ENCODE results near the gene SEPTIN8. TPM values are rescaled to one million over a fixed set of nuclear protein-coding genes. Genes with fewer than 3 reads are reported as not detected.

The SEPTIN8 gene
- total RNA-seq, 2 experiments from 2014 or later, result 10.6 to 15.5 TPM

DNA sequence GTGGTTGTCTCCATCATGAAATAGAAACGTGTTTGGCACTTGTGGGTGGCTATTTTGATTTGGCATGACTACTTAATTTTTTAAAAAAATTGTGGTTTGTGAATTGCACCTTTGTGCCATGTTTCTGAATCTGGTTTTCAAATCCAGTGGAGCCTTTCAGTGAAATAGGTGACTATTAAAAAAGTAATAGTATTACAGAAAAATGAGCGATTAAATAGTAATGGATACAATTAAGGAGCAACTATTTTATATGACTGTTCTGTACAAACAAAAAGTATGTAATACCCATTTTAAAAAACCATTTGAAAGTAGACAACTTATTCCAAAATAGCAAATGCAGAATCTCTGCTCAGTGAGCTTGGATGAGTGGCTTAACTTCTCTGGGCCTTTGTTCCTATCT lies 39.0 kb upstream of the SEPTIN8 start:
- CTCF ChIA-PET (ENCODE audit: unreplicated experiment), result no interaction called here

DNA sequence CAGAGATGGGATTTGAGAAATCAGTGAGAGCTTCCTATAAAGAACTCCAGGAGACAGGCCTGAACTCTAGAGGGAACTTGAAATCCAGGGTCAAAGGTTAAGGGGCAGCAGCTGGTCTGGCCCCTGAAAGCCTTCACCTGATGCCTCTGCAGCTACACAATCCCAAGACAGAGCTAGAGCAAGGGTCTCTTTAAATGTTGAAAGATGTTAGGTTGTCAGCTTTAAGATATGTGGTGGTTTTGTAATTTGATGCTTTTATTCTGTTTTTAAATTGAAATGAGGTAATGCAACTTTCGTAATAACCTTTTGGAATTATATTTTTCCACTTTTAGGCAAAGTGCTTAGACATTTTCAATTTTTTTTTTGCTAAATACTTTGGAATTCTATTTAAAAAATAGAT lies 38.4 kb upstream of the SEPTIN8 start:
- no peak overlapping the region for H3K27ac ChIP-seq (ENCODE audit: low read depth, low read length, poor library complexity, severe bottlenecking)
- BruUV-seq (replicated peaks), result no TSS peak
- H4K20me1 ChIP-seq (ENCODE audit: insufficient read depth, low read length), result peaks cover 5% of the 10 kb centered on the region; the same call in 1 of the 2 replicates
- H3K36me3 ChIP-seq (ENCODE audit: insufficient read depth, low read length), result no peaks in the 10 kb centered on the region
- H3K79me2 ChIP-seq (ENCODE audit: insufficient read depth, low read depth, low read length), result no peaks in the 10 kb centered on the region
- H3K4me1 ChIP-seq (ENCODE audit: insufficient read depth, low read length, poor library complexity, severe bottlenecking), result no peaks in the 10 kb centered on the region
- H2AFZ ChIP-seq (ENCODE audit: low read length), result no peak overlapping the region
- TF ChIP-seq EZH2phosphoT487 (IDR thresholded peaks at IDR 0.05; ENCODE audit: borderline replicate concordance, low read depth, low read length), result no peak
- TF ChIP-seq, protein P1, sequence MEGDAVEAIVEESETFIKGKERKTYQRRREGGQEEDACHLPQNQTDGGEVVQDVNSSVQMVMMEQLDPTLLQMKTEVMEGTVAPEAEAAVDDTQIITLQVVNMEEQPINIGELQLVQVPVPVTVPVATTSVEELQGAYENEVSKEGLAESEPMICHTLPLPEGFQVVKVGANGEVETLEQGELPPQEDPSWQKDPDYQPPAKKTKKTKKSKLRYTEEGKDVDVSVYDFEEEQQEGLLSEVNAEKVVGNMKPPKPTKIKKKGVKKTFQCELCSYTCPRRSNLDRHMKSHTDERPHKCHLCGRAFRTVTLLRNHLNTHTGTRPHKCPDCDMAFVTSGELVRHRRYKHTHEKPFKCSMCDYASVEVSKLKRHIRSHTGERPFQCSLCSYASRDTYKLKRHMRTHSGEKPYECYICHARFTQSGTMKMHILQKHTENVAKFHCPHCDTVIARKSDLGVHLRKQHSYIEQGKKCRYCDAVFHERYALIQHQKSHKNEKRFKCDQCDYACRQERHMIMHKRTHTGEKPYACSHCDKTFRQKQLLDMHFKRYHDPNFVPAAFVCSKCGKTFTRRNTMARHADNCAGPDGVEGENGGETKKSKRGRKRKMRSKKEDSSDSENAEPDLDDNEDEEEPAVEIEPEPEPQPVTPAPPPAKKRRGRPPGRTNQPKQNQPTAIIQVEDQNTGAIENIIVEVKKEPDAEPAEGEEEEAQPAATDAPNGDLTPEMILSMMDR (conservative IDR thresholded peaks at IDR 0.05; ENCODE audit: low read length), result no peak
- no peak overlapping the region for H3K4me3 ChIP-seq (ENCODE audit: low read depth, low read length, poor library complexity, severe bottlenecking)
- H3K9me3 ChIP-seq (ENCODE audit: low read length), result no peaks in the 10 kb centered on the region
- no peak for DNase-seq (ENCODE audit: low spot score)
- ChIA-PET POLR2A (interaction anchor here (0.6 to 0.9 kb wide), 2 partner anchors 13 to 161 kb away, joined by 3 read pairs; no protein-coding TSS in a partner anchor), CTCF (ENCODE audit: unreplicated experiment) (no interaction called here)
- no peaks in the 10 kb centered on the region for H3K9me2 ChIP-seq (ENCODE audit: insufficient read depth, low read length)
- intact Hi-C loops (cut with micrococcal nuclease; ENCODE audit: unreplicated experiment), result no loop called here
- no peak overlapping the region for H3K4me2 ChIP-seq (ENCODE audit: low read length)

More for the DNA sequence above, 39.0 kb upstream of the SEPTIN8 start:
- DNase-seq (ENCODE audit: low spot score), result no peak
- no peak overlapping the region for H3K4me3 ChIP-seq (ENCODE audit: low read depth, low read length, poor library complexity, severe bottlenecking)
- POLR2A ChIA-PET, result interaction anchor here (0.9 kb wide), 1 partner anchor 14 kb away, joined by 3 read pairs; no protein-coding TSS in a partner anchor
- H4K20me1 ChIP-seq (ENCODE audit: insufficient read depth, low read length), result peaks cover 5% of the 10 kb centered on the region; the same call in 1 of the 2 replicates
- H2AFZ ChIP-seq (ENCODE audit: low read length), result no peak overlapping the region
- no peaks in the 10 kb centered on the region for H3K36me3 ChIP-seq (ENCODE audit: insufficient read depth, low read length)
- no peaks in the 10 kb centered on the region for H3K79me2 ChIP-seq (ENCODE audit: insufficient read depth, low read depth, low read length)
- H3K27ac ChIP-seq (ENCODE audit: low read depth, low read length, poor library complexity, severe bottlenecking), result no peak overlapping the region
- H3K9me3 ChIP-seq (ENCODE audit: low read length), result no peaks in the 10 kb centered on the region
- H3K9me2 ChIP-seq (ENCODE audit: insufficient read depth, low read length), result no peaks in the 10 kb centered on the region
- no TSS peak for BruUV-seq (replicated peaks)
- H3K4me2 ChIP-seq (ENCODE audit: low read length), result no peak overlapping the region
- intact Hi-C loops (cut with micrococcal nuclease; ENCODE audit: unreplicated experiment), result loop anchor here (1.0 kb wide), 1 partner anchor 431 kb away; no protein-coding TSS in a partner anchor
- H3K4me1 ChIP-seq (ENCODE audit: insufficient read depth, low read length, poor library complexity, severe bottlenecking), result no peaks in the 10 kb centered on the region
- TF ChIP-seq, protein P1 (conservative IDR thresholded peaks at IDR 0.05; ENCODE audit: low read length), result no peak
- no peak for TF ChIP-seq EZH2phosphoT487 (IDR thresholded peaks at IDR 0.05; ENCODE audit: borderline replicate concordance, low read depth, low read length)

DNA sequence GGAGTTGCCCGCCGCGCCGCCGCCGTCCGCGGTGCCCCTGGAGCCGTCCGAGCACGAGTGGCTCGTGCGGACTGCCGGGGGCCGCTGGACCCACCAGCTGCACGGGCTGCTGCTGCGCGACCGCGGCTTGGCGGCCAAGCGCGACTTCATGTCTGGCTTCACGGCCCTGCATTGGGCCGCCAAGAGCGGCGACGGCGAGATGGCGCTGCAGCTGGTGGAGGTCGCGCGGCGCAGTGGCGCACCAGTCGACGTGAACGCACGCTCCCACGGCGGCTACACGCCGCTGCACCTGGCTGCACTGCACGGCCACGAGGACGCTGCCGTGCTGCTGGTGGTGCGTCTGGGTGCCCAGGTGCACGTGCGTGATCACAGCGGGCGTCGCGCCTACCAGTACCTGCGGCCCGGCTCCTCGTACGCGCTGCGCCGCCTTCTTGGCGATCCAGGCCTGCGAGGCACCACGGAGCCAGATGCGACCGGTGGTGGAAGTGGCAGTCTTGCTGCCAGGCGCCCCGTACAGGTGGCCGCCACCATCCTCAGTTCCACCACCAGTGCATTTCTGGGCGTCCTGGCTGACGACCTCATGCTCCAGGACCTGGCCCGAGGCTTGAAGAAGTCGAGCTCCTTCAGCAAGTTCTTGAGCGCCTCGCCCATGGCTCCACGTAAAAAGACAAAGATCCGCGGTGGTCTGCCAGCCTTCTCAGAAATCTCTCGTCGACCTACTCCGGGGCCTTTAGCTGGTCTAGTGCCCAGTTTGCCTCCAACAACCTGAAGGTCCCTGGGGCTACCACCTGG lies 37.7 kb upstream of the SEPTIN8 start:
- H3K36me3 ChIP-seq (ENCODE audit: insufficient read depth, low read length), result no peaks in the 10 kb centered on the region
- H3K79me2 ChIP-seq (ENCODE audit: insufficient read depth, low read depth, low read length), result no peaks in the 10 kb centered on the region
- H3K4me2 ChIP-seq (ENCODE audit: low read length), result no peak overlapping the region
- H3K27ac ChIP-seq (ENCODE audit: low read depth, low read length, poor library complexity, severe bottlenecking), result no peak overlapping the region
- H3K9me3 ChIP-seq (ENCODE audit: low read length), result no peaks in the 10 kb centered on the region
- H3K4me3 ChIP-seq (ENCODE audit: low read depth, low read length, poor library complexity, severe bottlenecking), result no peak overlapping the region
- no peaks in the 10 kb centered on the region for H3K9me2 ChIP-seq (ENCODE audit: insufficient read depth, low read length)
- intact Hi-C loops (cut with micrococcal nuclease; ENCODE audit: unreplicated experiment), result no loop called here
- H3K4me1 ChIP-seq (ENCODE audit: insufficient read depth, low read length, poor library complexity, severe bottlenecking), result no peaks in the 10 kb centered on the region
- DNase-seq (ENCODE audit: low spot score), result no peak
- TF ChIP-seq, protein P1 (conservative IDR thresholded peaks at IDR 0.05; ENCODE audit: low read length), result no peak
- TF ChIP-seq EZH2phosphoT487 (IDR thresholded peaks at IDR 0.05; ENCODE audit: borderline replicate concordance, low read depth, low read length), result no peak
- ChIA-PET POLR2A (interaction anchor here (0.6 to 0.9 kb wide), 2 partner anchors 13 to 162 kb away, joined by 3 read pairs; no protein-coding TSS in a partner anchor), CTCF (ENCODE audit: unreplicated experiment) (no interaction called here)
- no TSS peak for BruUV-seq (replicated peaks)
- no peak overlapping the region for H2AFZ ChIP-seq (ENCODE audit: low read length)
- peaks cover 5% of the 10 kb centered on the region; the same call in 1 of the 2 replicates for H4K20me1 ChIP-seq (ENCODE audit: insufficient read depth, low read length)
